Common myeloid progenitor, CD34-positive (primary cell): ENCODE results near the gene GSTM3.
"Not testable (repeated sequence)": the region's sequence is repeated elsewhere in the genome, so short reads cannot be mapped to it uniquely, and the experiment has no call there.

Experiments
- CTCF ChIA-PET: fragments of 350-600 bp; sonication (Branson Sonifier 250); formaldehyde crosslinking; loops from one replicate; lab custom pipeline; 2021; ENCODE audit warnings: antibody characterized with exemption; lab: Charles Lee
- POLR2A ChIA-PET: fragments of 350-600 bp; sonication (Branson Sonifier 250); formaldehyde crosslinking; loops from one replicate; lab custom pipeline; 2021; ENCODE audit warnings: antibody characterized with exemption; lab: Charles Lee
- DNase-seq, 3 donors: peaks; one replicate each; pipeline versions ENCODE4 v3.0.0 to v3.0.0-alpha.2; 2013
- H3K27ac ChIP-seq, 2 experiments: 1 replicate in 1 of 2; 2 replicates in 1 of 2; pipeline ENCODE4 v1.7.0; 2013; ENCODE audit warnings: inconsistent platforms in 2 of 2, low read length in 2 of 2, mild to moderate bottlenecking in 2 of 2, low read depth in 1 of 2, moderate library complexity in 1 of 2; ENCODE audit not compliant: severe bottlenecking in 2 of 2, insufficient read depth in 1 of 2, poor library complexity in 1 of 2
- H3K27me3 ChIP-seq, 5 experiments: replicated peaks in 2 of 5; 1 replicate in 3 of 5; 2 replicates in 2 of 5; pipeline versions ENCODE4 v1.6.1 to v1.7.0; 2013; ENCODE audit warnings: low read length in 4 of 5, mild to moderate bottlenecking in 2 of 5, moderate library complexity in 2 of 5, inconsistent platforms in 1 of 5; ENCODE audit not compliant: insufficient read depth in 5 of 5, control insufficient read depth in 4 of 5
- H3K36me3 ChIP-seq, 4 experiments: 1 replicate in 2 of 4; 2 replicates in 2 of 4; pipeline versions ENCODE4 v1.6.1 to v1.7.0; 2013; ENCODE audit warnings: low read length in 3 of 4, control low read depth in 1 of 4, mild to moderate bottlenecking in 1 of 4; ENCODE audit not compliant: control insufficient read depth in 4 of 4, insufficient read depth in 4 of 4
- H3K4me1 ChIP-seq, 4 experiments: 1 replicate in 3 of 4; 2 replicates in 1 of 4; pipeline versions ENCODE4 v1.6.1 to v1.7.1; 2013; ENCODE audit warnings: low read length in 3 of 4, mild to moderate bottlenecking in 3 of 4, control low read depth in 1 of 4, inconsistent platforms in 1 of 4, moderate library complexity in 1 of 4; ENCODE audit not compliant: control insufficient read depth in 4 of 4, insufficient read depth in 4 of 4; ENCODE audit errors: control extremely low read depth in 1 of 4
- H3K4me3 ChIP-seq, 7 experiments: 1 replicate in 4 of 7; 2 replicates in 3 of 7; pipeline versions ENCODE4 v1.5.1 to v1.7.0; 2013; ENCODE audit warnings: mild to moderate bottlenecking in 7 of 7, low read length in 6 of 7, moderate library complexity in 6 of 7, inconsistent platforms in 2 of 7, low read depth in 2 of 7, control low read depth in 1 of 7; ENCODE audit not compliant: insufficient read depth in 4 of 7, control insufficient read depth in 1 of 7; ENCODE audit errors: extremely low read depth in 1 of 7
- H3K9me3 ChIP-seq, 5 experiments: 1 replicate in 4 of 5; 2 replicates in 1 of 5; pipeline versions ENCODE4 v1.6.1 to v1.7.1; 2013; ENCODE audit warnings: low read length in 4 of 5, mild to moderate bottlenecking in 2 of 5, inconsistent platforms in 1 of 5, low read depth in 1 of 5, moderate library complexity in 1 of 5; ENCODE audit not compliant: control insufficient read depth in 4 of 5, insufficient read depth in 2 of 5; ENCODE audit errors: control extremely low read depth in 1 of 5
- WGBS: methylation state at CpG from one replicate; pipeline ENCODE4 v1.1.5; 2013; ENCODE audit not compliant: insufficient coverage; 5-methylcytosine and 5-hydroxymethylcytosine counted together

The GSTM3 gene

DNA sequence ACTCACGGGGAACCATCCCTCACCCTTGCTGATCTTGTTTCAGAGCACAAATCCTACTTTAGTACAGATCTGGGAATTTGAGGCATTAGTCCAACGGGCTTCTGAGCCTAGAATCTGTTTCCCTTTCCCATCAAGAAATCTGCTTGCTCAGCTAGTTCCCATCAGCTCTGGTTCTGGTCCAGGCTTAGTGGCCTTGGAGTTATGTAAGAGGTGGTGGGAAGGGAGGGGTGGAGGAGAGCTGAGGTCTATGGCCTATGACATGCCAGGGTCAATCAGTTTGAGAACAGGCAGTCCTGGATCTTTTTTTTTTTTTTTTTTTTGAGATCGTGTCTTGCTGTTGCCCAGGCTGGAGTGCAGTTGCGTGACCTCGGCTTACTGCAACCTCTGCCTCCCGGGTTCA is 49.1 kb downstream of the GSTM3 start:
- ChIA-PET CTCF (interaction anchor here (0.7 kb wide), 1 partner anchor 564 kb away, joined by 4 read pairs; no protein-coding TSS in a partner anchor), POLR2A (no interaction called here)
- Histone ChIP-seq H3K27ac (no peak overlapping the region), H3K27me3 (no peaks in the 10 kb centered on the region), H3K36me3 (peaks cover 0 to 38% (median 0%) of the 10 kb centered on the region in 4 experiments), H3K4me3 (no peak overlapping the region), H3K9me3 (no peaks in the 10 kb centered on the region), H3K4me1 (peaks cover 0 to 14% (median 1%) of the 10 kb centered on the region in 4 experiments)
- WGBS: no CpG with 5 or more reads among the region's 6 CpGs
- DNase-seq: no peak

DNA sequence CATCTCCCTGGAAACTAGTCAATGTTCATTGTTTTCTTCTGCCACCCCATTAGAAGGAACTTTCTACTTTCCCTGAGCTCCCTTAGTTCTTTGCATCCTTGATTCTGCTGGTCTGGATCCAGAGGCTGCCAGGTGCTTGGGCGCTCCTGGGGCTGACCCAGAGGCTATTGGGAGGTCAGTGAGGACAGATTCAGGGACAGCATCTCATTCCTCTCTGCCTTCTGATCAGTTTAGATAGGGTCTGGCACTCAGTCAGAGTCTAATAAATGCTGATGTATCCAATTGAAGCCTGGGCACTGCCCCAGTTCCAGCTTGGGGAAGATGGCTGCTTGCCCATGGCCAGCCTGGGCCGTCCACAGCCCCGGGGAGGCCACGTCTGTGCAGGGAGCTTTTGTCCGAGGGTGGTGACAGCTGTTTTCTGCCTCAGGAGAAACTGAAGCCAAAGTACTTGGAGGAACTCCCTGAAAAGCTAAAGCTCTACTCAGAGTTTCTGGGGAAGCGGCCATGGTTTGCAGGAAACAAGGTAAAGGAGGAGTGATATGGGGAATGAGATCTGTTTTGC is 50.9 kb downstream of the GSTM3 start:
- no peak for DNase-seq
- ChIA-PET CTCF (interaction anchor here (3.9 kb wide), 1 partner anchor 50 kb away, joined by 23 read pairs; no protein-coding TSS in a partner anchor), POLR2A (no interaction called here)
- peaks cover 0 to 32% (median 0%) of the 10 kb centered on the region in 4 experiments for H3K36me3 ChIP-seq
- no CpG with 5 or more reads among the region's 6 CpGs for WGBS
- no peaks in the 10 kb centered on the region for H3K9me3 ChIP-seq
- no peaks in the 10 kb centered on the region for H3K27me3 ChIP-seq
- no peak overlapping the region for H3K27ac ChIP-seq
- H3K4me1 ChIP-seq: peaks cover 0 to 14% (median 1%) of the 10 kb centered on the region in 4 experiments
- no peak overlapping the region for H3K4me3 ChIP-seq

DNA sequence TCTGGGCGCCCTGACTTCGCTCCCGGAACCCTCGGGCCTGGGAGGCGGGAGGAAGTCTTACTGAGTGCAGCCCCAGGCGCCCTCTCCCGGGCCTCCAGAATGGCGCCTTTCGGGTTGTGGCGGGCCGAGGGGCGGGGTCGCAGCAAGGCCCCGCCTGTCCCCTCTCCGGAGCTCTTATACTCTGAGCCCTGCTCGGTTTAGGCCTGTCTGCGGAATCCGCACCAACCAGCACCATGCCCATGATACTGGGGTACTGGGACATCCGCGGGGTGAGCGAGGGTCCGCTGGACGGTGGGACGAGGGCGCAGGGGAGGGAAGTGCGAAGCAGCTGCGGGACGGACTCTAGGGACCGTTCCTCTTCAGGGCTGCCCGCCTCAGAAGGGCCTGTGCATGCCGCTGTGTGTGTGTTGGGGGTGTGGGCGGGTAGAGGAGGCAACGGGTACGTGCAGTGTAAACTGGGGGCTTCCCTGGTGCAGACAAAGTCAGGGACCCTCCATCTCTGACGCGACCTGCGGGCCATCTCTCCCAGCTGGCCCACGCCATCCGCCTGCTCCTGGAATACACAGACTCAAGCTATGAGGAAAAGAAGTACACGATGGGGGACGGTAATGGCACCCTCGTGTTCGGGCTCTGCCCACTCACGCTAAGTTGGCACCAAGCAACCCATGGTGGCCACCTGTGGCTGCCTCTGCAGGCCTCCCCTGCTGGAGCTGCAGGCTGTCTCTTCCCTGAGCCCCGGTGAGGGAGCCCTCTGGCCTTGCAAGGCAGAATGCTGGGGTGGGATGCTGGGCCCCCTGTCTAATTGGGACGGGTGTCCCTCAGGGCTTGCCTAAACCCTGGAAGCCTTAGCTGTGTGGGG is 53.0 kb downstream of the GSTM3 start, which contains the start of gene GSTM1:
Gene GSTM1 (plus strand): TSS at position 177 of the 859 bp plus-strand sequence. CDS start 57 bp downstream, at position 234.
- H3K27ac ChIP-seq: peak within 1 kb of the TSS in 1 of 2 experiments; percentile 43
- ChIA-PET CTCF (interaction anchor here (1.0 to 3.9 kb wide), 7 partner anchors 38 to 142 kb away, joined by 3 to 23 read pairs (median 6); no protein-coding TSS in a partner anchor), POLR2A (no interaction called here)
- no peaks in the 10 kb centered on the region for H3K27me3 ChIP-seq
- H3K9me3 ChIP-seq: no peaks in the 10 kb centered on the region
- no CpG with 5 or more reads among the region's 46 CpGs for WGBS
- H3K4me3 ChIP-seq: peak within 1 kb of the TSS in 5 of 7 experiments; percentile 23 to 84 (median 54)
- peaks cover 0 to 14% (median 1%) of the 10 kb centered on the region in 4 experiments for H3K4me1 ChIP-seq
- DNase-seq: peak in 1 of 3 donors; percentile 73
- peaks cover 0 to 26% (median 0%) of the 10 kb centered on the region in 4 experiments for H3K36me3 ChIP-seq

DNA sequence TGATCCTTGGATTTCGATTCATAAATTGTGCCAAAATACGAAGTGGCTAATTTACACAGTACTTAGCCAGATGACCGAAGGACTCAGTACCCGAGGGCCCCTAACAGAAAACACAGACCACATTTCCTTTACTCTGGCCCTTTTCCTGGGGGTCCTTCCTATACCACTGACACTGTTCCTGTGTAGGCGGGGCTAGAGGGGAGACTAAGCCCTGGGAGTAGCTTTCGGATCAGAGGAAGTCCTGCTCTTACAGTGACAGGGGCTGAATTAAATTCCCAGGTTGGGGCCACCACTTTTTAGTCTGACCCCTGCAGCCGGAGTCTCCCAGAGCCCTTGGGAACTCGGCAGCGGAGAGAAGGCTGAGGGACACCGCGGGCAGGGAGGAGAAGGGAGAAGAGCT is 53.7 kb downstream of the GSTM3 start:
- CTCF ChIA-PET: interaction anchor here (1.2 to 3.9 kb wide), 6 partner anchors 37 to 141 kb away, joined by 4 to 23 read pairs (median 6); no protein-coding TSS in a partner anchor
- H3K27ac ChIP-seq, POLR2A ChIA-PET, H3K9me3 ChIP-seq, H3K27me3 ChIP-seq, DNase-seq: not testable (repeated sequence)
- Histone ChIP-seq H3K4me1 (peaks cover 0 to 14% (median 1%) of the 10 kb centered on the region in 4 experiments), H3K36me3 (peaks cover 0 to 26% (median 0%) of the 10 kb centered on the region in 4 experiments), H3K4me3 (peak overlapping the region in 2 of 7 experiments; percentile 68 to 84)
- 100% methylated on average over 1 of the region's 11 CpGs for WGBS

DNA sequence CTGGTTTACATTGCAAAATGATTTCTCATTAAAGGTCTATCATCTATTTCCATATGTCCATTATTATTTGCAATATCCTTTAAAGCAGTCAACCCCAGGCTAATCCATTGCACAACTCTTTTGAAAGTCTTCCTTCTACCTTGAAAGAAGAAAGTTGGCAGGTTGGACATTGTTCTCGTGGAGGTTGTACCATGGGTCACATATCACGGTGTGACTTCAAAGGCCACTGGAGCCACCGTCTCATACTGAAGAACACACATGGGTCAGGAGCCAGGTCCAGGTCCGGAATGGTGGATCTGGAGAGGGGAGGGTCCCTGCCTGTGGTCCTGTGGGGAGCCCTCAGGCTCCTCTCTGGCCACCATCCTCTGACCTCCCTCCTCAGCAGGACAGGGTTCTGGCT is 54.9 kb downstream of the GSTM3 start:
- H3K27me3 ChIP-seq, DNase-seq, H3K4me3 ChIP-seq, H3K9me3 ChIP-seq, POLR2A ChIA-PET, H3K27ac ChIP-seq, CTCF ChIA-PET: not testable (repeated sequence)
- Histone ChIP-seq H3K36me3 (peaks cover 0 to 18% (median 0%) of the 10 kb centered on the region in 4 experiments), H3K4me1 (peaks cover 0 to 14% (median 1%) of the 10 kb centered on the region in 4 experiments)
- WGBS: no CpG with 5 or more reads among the region's 4 CpGs

DNA sequence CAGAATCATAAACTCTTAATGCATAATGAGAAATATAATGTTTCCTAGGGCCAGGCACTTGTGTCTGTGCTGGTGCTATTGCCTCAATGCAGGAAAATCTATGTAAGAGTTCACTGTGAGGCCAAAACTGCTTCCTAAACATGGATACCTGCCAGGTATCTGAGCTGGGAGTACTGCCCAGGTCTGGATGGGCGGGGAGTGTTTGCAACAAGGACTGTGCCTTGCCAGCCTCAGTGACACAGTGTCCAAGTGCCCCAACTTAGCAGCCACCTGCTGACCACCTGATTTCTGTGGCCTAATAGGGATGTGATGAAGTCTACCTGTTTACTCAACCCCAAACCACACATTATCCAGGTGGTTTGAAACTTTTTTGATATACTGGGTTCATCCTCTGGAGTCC is 55.4 kb downstream of the GSTM3 start:
- CTCF ChIA-PET, DNase-seq, H3K27me3 ChIP-seq, POLR2A ChIA-PET, H3K27ac ChIP-seq, H3K9me3 ChIP-seq, H3K4me3 ChIP-seq: not testable (repeated sequence)
- no CpG with 5 or more reads among the region's 1 CpG for WGBS
- Histone ChIP-seq H3K4me1 (peaks cover 0 to 14% (median 1%) of the 10 kb centered on the region in 4 experiments), H3K36me3 (peaks cover 0 to 13% (median 0%) of the 10 kb centered on the region in 4 experiments)
